Measurements from ENCODE around the gene TIA1. TPM values are rescaled to one million over a fixed set of nuclear protein-coding genes. Genes with fewer than 3 reads are reported as not detected.
A peak's percentile ranks its signal among the peaks of the same experiment; 100 is the strongest.
"Not testable (repeated sequence)": the region's sequence is repeated elsewhere in the genome, so short reads cannot be mapped to it uniquely, and the experiment has no call there.

The TIA1 gene, protein sequence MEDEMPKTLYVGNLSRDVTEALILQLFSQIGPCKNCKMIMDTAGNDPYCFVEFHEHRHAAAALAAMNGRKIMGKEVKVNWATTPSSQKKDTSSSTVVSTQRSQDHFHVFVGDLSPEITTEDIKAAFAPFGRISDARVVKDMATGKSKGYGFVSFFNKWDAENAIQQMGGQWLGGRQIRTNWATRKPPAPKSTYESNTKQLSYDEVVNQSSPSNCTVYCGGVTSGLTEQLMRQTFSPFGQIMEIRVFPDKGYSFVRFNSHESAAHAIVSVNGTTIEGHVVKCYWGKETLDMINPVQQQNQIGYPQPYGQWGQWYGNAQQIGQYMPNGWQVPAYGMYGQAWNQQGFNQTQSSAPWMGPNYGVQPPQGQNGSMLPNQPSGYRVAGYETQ
- total RNA-seq, result 10 to 100 TPM; 81.8 to 93.8 TPM

DNA sequence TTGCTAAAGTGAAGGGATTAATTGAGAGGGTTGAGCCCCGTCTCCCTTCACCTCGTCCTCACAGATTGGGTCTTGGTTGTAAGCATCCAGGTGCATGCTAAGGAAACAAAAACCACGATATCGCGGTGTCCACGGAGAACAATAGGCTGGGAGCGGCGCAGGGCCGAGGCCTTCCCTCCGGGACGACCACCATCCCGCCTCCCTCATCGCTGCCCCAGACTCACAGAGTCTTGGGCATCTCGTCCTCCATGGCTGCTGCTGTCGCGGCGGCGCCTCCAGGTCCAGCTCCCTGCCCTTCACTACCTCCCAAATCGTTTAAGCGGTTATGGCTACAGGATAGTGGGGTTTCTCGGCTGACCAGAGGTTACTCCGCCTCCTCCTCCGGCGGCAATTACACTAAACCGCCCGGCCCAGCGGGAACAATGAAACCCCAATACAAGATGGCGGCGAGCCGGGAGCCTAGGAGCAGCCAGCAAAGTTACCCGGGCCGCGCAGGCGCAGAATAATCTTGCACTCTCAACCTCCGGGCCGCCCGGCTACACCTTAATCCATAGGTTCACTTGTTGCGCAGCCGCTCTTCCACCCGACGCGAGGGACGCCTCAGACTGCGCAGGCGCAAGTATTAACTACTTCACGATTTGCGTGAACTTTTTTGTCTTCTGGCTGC is at the start of gene TIA1:
Gene TIA1 (minus strand): TSS at position 448 of the 667 bp plus-strand sequence. CDS start 198 bp downstream, at position 250.
- CTCF ChIA-PET, result interaction anchor here (1.3 kb wide), 1 partner anchor 10 kb away, joined by 6 read pairs; the partner anchor contains the start of gene PCYOX1
- peaks cover 2% of the 10 kb centered on the region for H3K27me3 Mint-ChIP-seq
- TF ChIP-seq, protein P1, sequence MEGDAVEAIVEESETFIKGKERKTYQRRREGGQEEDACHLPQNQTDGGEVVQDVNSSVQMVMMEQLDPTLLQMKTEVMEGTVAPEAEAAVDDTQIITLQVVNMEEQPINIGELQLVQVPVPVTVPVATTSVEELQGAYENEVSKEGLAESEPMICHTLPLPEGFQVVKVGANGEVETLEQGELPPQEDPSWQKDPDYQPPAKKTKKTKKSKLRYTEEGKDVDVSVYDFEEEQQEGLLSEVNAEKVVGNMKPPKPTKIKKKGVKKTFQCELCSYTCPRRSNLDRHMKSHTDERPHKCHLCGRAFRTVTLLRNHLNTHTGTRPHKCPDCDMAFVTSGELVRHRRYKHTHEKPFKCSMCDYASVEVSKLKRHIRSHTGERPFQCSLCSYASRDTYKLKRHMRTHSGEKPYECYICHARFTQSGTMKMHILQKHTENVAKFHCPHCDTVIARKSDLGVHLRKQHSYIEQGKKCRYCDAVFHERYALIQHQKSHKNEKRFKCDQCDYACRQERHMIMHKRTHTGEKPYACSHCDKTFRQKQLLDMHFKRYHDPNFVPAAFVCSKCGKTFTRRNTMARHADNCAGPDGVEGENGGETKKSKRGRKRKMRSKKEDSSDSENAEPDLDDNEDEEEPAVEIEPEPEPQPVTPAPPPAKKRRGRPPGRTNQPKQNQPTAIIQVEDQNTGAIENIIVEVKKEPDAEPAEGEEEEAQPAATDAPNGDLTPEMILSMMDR (IDR thresholded peaks at IDR 0.05), result no peak
- intact Hi-C loops (cut with micrococcal nuclease), result loop anchor here (2.0 to 5.0 kb wide), 2 partner anchors 58 to 336 kb away; partner anchors contain the start of gene C2orf42
- H3K27ac Mint-ChIP-seq, result peak within 1 kb of the TSS; percentile 97
- peak within 1 kb of the TSS; percentile 93 for H3K4me3 Mint-ChIP-seq
- H3K36me3 Mint-ChIP-seq (ENCODE audit: low read depth), result peaks cover 24% of the 10 kb centered on the region
- POLR2A ChIA-PET, result interaction anchor here (0.7 to 1.9 kb wide), 4 partner anchors 13 to 159 kb away, joined by 3 to 6 read pairs (median 4); partner anchors contain the start of gene C2orf42
- DNase-seq, result peak; percentile 100
- ATAC-seq, result peak; percentile 98
- no peaks in the 10 kb centered on the region for H3K9me3 Mint-ChIP-seq
- peaks cover 26% of the 10 kb centered on the region for H3K4me1 Mint-ChIP-seq (ENCODE audit: low read depth)

DNA sequence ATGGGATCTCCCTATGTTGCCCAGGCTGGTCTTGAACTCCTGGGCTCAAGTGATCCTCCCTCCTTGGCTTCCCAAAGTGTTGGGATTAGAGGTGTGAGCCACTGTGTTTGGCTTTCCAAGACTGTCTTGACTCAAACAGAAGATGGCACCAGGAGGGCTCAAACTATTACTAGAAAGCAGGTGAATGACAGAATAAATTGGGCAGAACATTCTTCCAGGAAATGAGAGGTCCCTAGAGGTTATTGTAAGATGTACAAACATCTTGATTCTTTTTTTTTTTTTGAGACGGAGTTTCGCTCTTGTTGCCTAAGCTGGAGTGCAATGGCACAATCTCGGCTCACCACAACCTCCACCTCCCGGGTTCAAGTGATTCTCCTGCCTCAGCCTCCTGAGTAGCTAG is 49.4 kb upstream of the TIA1 start:
- Mint-ChIP-seq H3K36me3 (ENCODE audit: low read depth) (peaks cover 46% of the 10 kb centered on the region), H3K27ac (peak overlapping the region; percentile 32), H3K4me1 (ENCODE audit: low read depth) (peaks cover 34% of the 10 kb centered on the region)
- POLR2A ChIA-PET, result interaction anchor here (1.0 kb wide), 1 partner anchor 49 kb away, joined by 3 read pairs; the partner anchor contains the start of gene TIA1
- H3K4me3 Mint-ChIP-seq; DNase-seq; H3K27me3 Mint-ChIP-seq; CTCF ChIA-PET; H3K9me3 Mint-ChIP-seq; ATAC-seq; intact Hi-C loops (cut with micrococcal nuclease): not testable (repeated sequence)

DNA sequence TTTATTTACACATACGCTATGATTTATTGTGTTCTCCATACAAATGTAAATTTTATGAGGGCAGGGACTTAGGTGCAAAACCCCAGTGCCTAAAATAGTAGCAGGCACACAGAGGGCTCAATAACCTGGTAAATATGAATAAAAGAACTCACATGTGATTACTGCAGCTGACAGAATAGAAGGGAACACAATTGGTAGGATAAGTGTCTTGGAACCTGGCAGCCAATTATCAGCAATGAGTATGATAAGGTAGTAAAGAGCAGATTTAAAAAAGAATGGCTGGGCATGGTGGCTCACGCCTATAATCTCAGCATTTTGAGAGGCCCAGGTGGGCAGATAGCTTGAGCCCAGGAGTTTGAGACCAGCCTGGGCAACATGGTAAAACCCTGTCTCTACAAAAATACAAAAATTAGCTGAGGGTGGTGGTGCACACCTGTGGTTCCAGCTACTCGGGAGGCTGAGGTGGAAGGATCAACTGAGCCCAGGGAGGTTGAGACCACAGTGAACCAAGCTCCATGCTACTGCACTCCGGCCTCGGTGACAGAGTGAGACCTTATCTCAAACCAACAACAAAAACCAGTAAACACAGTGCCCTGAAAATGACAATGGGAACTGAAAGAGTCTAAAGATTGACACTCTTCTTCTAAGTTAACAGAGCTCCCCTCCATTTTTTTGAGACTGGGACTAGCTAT is 35.2 kb upstream of the TIA1 start:
- no peaks in the 10 kb centered on the region for H3K9me3 Mint-ChIP-seq
- H3K27ac Mint-ChIP-seq, result peak overlapping the region; percentile 38
- ATAC-seq (no peak), DNase-seq (no peak)
- no peak overlapping the region for H3K4me3 Mint-ChIP-seq
- peaks cover 45% of the 10 kb centered on the region for H3K4me1 Mint-ChIP-seq (ENCODE audit: low read depth)
- POLR2A ChIA-PET, result interaction anchor here (0.9 to 4.0 kb wide), 3 partner anchors 10 to 390 kb away, joined by 3 to 27 read pairs (median 4); partner anchors contain the start of genes SNRNP27 and SNRPG
- TF ChIP-seq, protein P1 (IDR thresholded peaks at IDR 0.05), result no peak
- H3K36me3 Mint-ChIP-seq (ENCODE audit: low read depth), result peaks cover 66% of the 10 kb centered on the region
- intact Hi-C loops (cut with micrococcal nuclease), result no loop called here
- CTCF ChIA-PET, result interaction anchor here (1.0 to 1.2 kb wide), 5 partner anchors 9 to 410 kb away, joined by 3 to 4 read pairs (median 3); partner anchors contain the start of gene SNRPG
- no peaks in the 10 kb centered on the region for H3K27me3 Mint-ChIP-seq

DNA sequence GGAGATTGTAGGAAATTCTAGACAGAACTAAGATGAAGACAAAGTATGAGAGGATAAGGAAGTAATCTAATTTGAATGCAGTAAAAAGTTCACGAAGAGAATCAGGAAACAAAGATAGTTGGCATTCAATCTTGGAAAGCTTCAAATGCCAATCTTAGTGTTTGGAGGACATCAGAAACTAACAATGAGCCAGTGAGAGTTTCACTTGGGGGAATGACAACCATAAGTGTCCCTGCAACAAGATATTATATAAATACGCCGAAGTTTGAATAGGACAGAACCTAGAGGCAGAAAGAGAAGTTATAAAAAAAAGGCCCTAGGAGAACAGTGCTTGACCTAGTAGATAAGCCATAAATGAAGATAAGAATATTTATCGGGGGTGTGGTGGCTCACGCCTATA is 34.0 kb upstream of the TIA1 start:
- DNase-seq, result no peak
- Mint-ChIP-seq H3K4me1 (ENCODE audit: low read depth) (peaks cover 40% of the 10 kb centered on the region), H3K4me3 (no peak overlapping the region), H3K27me3 (no peaks in the 10 kb centered on the region), H3K36me3 (ENCODE audit: low read depth) (peaks cover 63% of the 10 kb centered on the region), H3K27ac (peak overlapping the region; percentile 55), H3K9me3 (no peaks in the 10 kb centered on the region)
- intact Hi-C loops (cut with micrococcal nuclease), result no loop called here
- TF ChIP-seq, protein P1 (IDR thresholded peaks at IDR 0.05), result no peak
- ChIA-PET POLR2A (interaction anchor here (4.0 kb wide), 1 partner anchor 11 kb away, joined by 27 read pairs; the partner anchor contains the start of gene SNRPG), CTCF (interaction anchor here (0.8 to 1.1 kb wide), 2 partner anchors 19 to 22 kb away, joined by 3 read pairs; partner anchors contain the start of gene FAM136A)
- ATAC-seq, result no peak

Measured in activated CD8-positive, alpha-beta T cell treated with anti-CD3 and anti-CD28 coated beads for 36 hours (primary cell).